ENCODE data around the gene FBXO3.
"Not testable (repeated sequence)": the region's sequence is repeated elsewhere in the genome, so short reads cannot be mapped to it uniquely, and the experiment has no call there.

Gene FBXO3

DNA sequence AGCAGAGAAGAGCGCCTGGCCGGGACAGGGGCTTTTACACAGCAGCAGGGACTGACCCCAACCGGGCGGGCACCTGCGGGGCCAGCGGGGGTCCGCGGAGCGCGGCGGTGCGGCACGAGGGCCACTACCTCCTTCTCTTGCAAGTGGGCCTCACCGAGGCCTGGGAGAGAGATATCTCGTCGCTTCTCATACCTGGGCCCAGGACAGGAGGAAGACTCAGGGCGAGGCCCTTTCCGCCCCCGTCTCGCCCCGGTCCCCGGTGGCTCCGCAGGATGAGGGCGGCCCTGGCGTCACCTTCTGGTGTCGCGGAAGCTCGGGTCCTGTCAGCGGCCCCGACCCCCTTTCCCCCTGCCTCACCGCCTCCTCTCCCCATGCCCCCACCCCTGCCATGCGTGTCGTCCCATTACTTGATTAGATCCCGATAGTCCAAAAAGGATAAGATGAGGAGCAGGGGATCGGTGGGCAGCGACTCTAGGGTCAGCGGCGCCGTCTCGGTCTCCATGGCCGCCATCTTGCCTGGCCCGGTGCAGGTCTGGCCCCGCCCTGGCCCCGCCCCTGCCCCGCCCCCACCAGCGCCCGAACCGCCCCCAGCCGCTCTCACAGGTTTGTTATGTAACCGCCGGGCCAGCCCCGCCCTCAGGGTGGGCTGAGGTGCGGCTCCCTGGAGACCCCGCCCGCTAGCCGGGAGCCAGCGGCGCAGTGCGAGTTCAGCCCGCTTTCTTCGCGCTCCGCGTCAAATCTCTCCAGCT is at the start of gene FBXO3:
Gene FBXO3, minus strand, starts transcription at position 534 of the 749 bp plus-strand sequence. Its CDS starts 23 bp downstream, at position 511.
- H3K4me3 ChIP-seq (ENCODE audit: low read length): peak within 1 kb of the TSS; percentile 94
- no peak for TF ChIP-seq ZNF274 (IDR thresholded peaks at IDR 0.05; ENCODE audit: low read depth, low read length)

DNA sequence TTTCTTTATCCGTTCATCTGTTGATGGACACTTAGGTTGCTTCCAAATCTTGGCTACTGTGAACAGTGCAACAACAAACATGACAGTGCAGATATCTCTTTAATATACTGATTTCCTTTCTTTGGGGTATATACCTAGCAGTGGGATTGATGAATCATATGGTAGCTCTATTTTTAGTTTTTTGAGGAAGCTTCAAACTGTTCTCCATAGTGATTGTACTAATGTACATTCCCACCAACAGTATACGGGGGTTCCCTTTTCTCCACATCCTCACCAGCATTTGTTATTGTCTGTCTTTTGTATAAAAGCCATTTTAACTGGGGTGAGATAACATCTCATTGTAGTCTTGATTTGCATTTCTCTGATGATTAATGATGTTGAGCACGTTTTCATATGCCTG is 48.7 kb upstream of the FBXO3 start:
- not testable (repeated sequence) for H3K4me3 ChIP-seq (ENCODE audit: low read length)

GRCh38 chr11:33819278-33820035 is 45.1 kb upstream of the FBXO3 start:
- H3K4me3 ChIP-seq (ENCODE audit: low read length): no peak overlapping the region
- TF ChIP-seq ZNF274 (IDR thresholded peaks at IDR 0.05; ENCODE audit: low read depth, low read length): no peak

- no peak for TF ChIP-seq ZNF274 (IDR thresholded peaks at IDR 0.05; ENCODE audit: low read depth, low read length)
Measured at GRCh38 chr11:33808228-33808828, 34.0 kb upstream of the FBXO3 start.

DNA sequence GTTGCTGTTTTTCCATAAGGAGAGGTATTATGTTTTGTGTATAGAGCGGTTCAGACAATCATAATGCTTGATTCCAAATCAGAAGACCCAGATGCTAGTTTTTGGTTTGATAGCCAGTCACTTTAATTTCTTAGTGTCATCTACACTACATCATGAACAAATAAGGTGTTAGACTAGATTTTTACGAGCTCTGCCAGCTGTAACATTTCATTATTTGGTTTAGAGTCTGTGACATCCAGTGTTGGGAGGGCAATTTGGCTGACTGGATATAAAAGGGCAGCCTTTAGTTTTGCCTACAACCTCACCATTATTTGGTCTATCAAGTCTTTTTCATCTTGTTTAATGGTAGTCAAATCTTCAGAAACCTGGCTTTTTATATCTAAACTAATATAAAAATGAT is 30.2 kb upstream of the FBXO3 start:
- TF ChIP-seq ZNF274 (IDR thresholded peaks at IDR 0.05; ENCODE audit: low read depth, low read length): no peak
- no peak overlapping the region for H3K4me3 ChIP-seq (ENCODE audit: low read length)

More at GRCh38 chr11:33808228-33808828, 34.0 kb upstream of the FBXO3 start:
- H3K4me3 ChIP-seq (ENCODE audit: low read length): no peak overlapping the region

DNA sequence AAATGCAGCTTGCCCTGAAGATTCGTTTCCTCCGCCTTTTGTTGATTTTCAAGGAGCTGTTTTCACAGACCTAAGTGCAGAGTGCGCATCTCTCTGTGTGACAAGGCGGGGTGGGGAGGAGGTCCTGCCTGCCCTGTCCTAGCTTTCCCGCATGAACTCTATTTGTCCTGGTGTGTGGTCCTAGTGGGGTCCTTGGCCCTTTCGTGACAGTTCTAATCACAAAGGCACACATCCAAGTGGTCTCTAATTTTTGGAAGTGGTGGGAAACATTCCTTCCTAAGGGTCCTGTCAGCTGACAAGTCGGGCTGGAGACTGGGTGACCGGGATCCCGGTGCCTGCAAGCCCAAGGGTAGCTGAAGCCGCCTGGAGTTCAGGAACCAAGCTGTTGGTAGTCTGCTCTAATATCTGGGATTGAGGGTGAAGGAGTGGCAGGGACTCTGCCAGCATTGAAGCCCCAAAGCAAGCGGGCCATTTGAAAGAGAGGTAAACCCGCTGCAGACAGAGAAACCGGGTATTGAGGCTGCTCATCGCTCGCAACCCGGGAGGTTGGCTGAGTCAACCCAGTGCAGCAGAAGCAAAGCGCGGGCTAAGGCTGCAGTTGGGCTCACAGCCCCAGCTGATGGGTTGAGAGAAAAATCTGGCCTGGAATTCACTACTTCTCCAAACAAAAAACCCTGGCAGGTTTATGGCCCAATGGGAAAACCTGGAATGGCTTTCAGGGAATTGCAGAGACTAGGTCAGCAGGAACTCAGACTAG is 28.1 kb upstream of the FBXO3 start:
- H3K4me3 ChIP-seq (ENCODE audit: low read length): peak overlapping the region; percentile 19; the same call in 1 of the 2 replicates
- no peak for TF ChIP-seq ZNF274 (IDR thresholded peaks at IDR 0.05; ENCODE audit: low read depth, low read length)

- H3K4me3 ChIP-seq (ENCODE audit: low read length): peak overlapping the region; percentile 19; the same call in 1 of the 2 replicates
- no peak for TF ChIP-seq ZNF274 (IDR thresholded peaks at IDR 0.05; ENCODE audit: low read depth, low read length)
Measured at GRCh38 chr11:33801821-33802193, 27.5 kb upstream of the FBXO3 start.

DNA sequence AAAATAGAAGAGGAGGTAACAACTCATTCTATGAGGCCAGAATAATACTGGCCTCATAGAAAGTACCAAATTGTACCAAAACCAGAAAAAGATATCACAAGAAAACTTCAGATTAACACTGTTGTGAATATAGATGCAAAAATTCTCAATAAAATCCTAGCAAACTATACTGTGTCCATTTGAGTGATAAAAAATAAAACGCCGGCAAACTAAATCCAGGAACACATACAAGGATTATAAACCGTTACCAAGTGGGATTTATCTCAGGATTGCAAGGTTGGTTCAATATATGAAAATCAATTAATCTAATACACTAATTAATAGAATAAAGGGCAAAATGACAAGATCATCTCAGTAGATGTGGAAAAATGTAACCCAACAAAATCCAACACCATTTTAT is 23.6 kb upstream of the FBXO3 start:
- TF ChIP-seq ZNF274 (IDR thresholded peaks at IDR 0.05; ENCODE audit: low read depth, low read length): no peak
- H3K4me3 ChIP-seq (ENCODE audit: low read length): no peak overlapping the region

DNA sequence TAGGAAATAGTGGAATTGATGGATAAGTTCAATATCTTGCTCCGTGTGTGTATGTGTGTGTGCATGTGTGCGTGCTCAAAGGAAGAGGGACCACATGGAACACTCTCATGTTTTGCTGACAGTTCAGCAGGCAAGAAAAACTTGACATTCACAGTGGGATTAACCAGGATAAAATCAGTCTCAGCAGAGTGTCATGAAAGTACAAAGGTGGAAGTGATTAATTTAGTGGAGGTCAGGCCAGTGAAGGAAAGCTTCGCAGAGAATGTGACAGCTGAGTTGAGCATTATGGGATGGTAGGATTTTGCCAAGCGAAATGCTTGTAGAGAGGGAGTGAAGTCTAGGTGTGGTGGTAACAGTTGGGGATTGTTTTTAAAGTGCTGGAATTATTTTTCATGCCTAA is 15.7 kb upstream of the FBXO3 start:
- no peak for TF ChIP-seq ZNF274 (IDR thresholded peaks at IDR 0.05; ENCODE audit: low read depth, low read length)
- no peak overlapping the region for H3K4me3 ChIP-seq (ENCODE audit: low read length)

GRCh38 chr11:33788095-33788494 is 13.8 kb upstream of the FBXO3 start:
- H3K4me3 ChIP-seq (ENCODE audit: low read length): not testable (repeated sequence)

DNA sequence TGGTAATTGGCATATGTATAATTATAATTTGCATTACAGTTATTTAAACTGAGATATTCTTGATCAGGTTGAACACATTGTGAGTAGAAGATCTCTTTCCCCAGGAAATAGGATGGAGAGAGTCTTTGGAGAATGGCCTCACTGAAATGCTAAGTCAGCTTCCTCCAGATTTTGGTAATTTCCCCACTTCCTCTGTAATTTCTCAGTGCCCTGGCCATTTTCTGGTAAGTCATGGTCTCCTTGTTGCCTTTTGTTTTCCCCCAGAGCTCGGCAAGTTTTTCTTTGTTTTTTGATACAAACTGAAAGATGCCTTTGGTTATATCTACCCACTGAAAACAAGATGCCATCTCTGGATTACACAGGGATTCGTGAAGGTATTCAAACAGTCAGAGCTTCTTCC is 12.8 kb upstream of the FBXO3 start:
- TF ChIP-seq ZNF274 (IDR thresholded peaks at IDR 0.05; ENCODE audit: low read depth, low read length): no peak
- H3K4me3 ChIP-seq (ENCODE audit: low read length): no peak overlapping the region

DNA sequence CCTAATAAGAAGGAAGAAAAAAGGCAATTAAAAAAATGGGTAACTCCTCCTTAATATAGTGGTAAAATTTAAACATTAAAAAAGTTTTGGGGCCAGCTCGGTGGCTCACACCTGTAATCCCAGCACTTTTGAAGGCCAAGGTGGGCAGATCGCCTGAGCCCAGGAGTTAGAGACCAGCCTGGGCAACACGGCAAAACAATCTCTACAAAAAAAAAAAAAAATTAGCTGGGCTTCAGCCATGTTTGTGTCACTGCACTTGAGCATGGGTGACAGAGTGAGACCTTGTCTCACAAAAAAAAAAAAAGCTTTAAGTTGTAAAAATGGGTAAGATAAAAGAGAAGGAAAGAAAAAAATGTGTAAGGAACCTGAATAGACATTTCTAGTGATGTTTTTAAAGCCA is 11.3 kb upstream of the FBXO3 start:
- H3K4me3 ChIP-seq (ENCODE audit: low read length): no peak overlapping the region
- no peak for TF ChIP-seq ZNF274 (IDR thresholded peaks at IDR 0.05; ENCODE audit: low read depth, low read length)

- no peak overlapping the region for H3K4me3 ChIP-seq (ENCODE audit: low read length)
- TF ChIP-seq ZNF274 (IDR thresholded peaks at IDR 0.05; ENCODE audit: low read depth, low read length): no peak
Measured at GRCh38 chr11:33779849-33780528, 5.7 kb upstream of the FBXO3 start.

DNA sequence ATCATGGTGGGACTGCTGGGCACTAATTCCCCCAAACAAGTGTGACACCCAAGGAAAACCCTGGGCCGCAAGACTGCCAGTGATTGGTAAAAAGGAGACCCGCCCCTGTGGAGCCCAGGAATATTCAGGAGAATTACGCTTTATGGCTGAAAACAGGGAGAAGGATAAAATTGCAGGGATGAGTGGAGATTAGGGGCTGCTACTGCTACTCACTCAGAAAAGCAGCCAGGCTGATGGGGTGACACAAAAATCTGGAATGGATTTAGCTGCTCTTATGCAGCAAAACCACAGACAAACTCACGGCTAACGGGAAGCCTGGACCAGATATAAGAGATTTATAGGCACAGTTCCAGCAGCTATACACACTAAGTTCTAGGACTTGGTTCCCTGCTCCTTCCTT is 4.4 kb upstream of the FBXO3 start:
- H3K4me3 ChIP-seq (ENCODE audit: low read length): no peak overlapping the region
- no peak for TF ChIP-seq ZNF274 (IDR thresholded peaks at IDR 0.05; ENCODE audit: low read depth, low read length)
